Panc1 (cell line): ENCODE results near the gene KLK7. TPM values are rescaled to one million over a fixed set of nuclear protein-coding genes. Genes with fewer than 3 reads are reported as not detected.

ENCODE experiments used
- ATAC-seq: fragments of 200-7000 bp; cut with Tn5 transposase; 2 replicates; pipeline ENCODE4 v1.9.1; 2020; ENCODE audit warnings: mild to moderate bottlenecking, moderate library complexity
- BruUV-seq: library from RNA; stranded (reverse); fragments of 400-500 nt; replicated peaks from 2 replicates; lab custom pipeline; 2021; lab: Mats Ljungman, UMichigan
- CTCF ChIA-PET: fragments of 300-600 bp; sonication (Branson Sonifier 250); formaldehyde crosslinking; loops from one replicate; lab custom pipeline; 2022; ENCODE audit warnings: antibody characterized with exemption; lab: Charles Lee
- POLR2A ChIA-PET: fragments of 300-600 bp; sonication (Branson Sonifier 250); formaldehyde crosslinking; loops from one replicate; lab custom pipeline; 2022; ENCODE audit warnings: antibody characterized with exemption; lab: Charles Lee
- DNase-seq: peaks from one replicate; pipeline ENCODE4 v3.0.0-alpha.2; 2010; ENCODE audit warnings: low read depth, low spot score
- H3K27ac ChIP-seq: 2 replicates; pipeline ENCODE4 v1.5.1; 2011; ENCODE audit warnings: mild to moderate bottlenecking, low read length, inconsistent platforms
- H3K27me3 ChIP-seq: fragments of 200-500 bp; sonication (Bioruptor generic); 2 replicates; pipeline ENCODE4 v1.6.0; 2014; ENCODE audit warnings: low read length, inconsistent platforms; ENCODE audit not compliant: control insufficient read depth, insufficient read depth
- H3K36me3 ChIP-seq: fragments of 200-500 bp; sonication (Bioruptor generic); 2 replicates; pipeline ENCODE4 v1.5.1; 2014; ENCODE audit warnings: inconsistent platforms, mild to moderate bottlenecking, low read length, moderate library complexity; ENCODE audit not compliant: control insufficient read depth, insufficient read depth
- H3K4me1 ChIP-seq: 2 replicates; pipeline ENCODE4 v1.5.1; 2011; ENCODE audit warnings: inconsistent platforms, mild to moderate bottlenecking, low read length, moderate library complexity; ENCODE audit not compliant: control insufficient read depth, insufficient read depth
- H3K4me3 ChIP-seq, 2 experiments: 2 replicates each; pipeline ENCODE4 v1.5.1; 2011 to 2012; ENCODE audit warnings: low read depth in 2 of 2, low read length in 2 of 2, mild to moderate bottlenecking in 2 of 2, inconsistent platforms in 1 of 2, moderate library complexity in 1 of 2
- H3K9me3 ChIP-seq: fragments of 200-500 bp; sonication (Bioruptor generic); 2 replicates; pipeline ENCODE4 v1.5.1; 2014; ENCODE audit warnings: low read depth, mild to moderate bottlenecking, inconsistent platforms, low read length, moderate library complexity; ENCODE audit not compliant: control insufficient read depth, insufficient read depth
- POLR2AphosphoS5 ChIP-seq: IDR thresholded peaks from 2 replicates; pipeline ENCODE4 v1.6.1; 2012; ENCODE audit warnings: mild to moderate bottlenecking, low read depth, low read length, moderate library complexity
- SIN3A ChIP-seq: IDR thresholded peaks from 2 replicates; pipeline ENCODE4 v1.6.1; 2012; ENCODE audit warnings: low read depth, mild to moderate bottlenecking, low read length, moderate library complexity, borderline replicate concordance; ENCODE audit not compliant: insufficient read depth
- TCF7L2 ChIP-seq: IDR thresholded peaks from 2 replicates; pipeline ENCODE4 v1.6.1; 2011; ENCODE audit warnings: mild to moderate bottlenecking, low read depth, low read length, inconsistent platforms
- in situ Hi-C: cut with HindIII; loops from 2 replicates; pipeline ENCODE4 v1.10.0; 2016; ENCODE audit warnings: low sequenced_read_pairs, low pct_unique_long_range_greater_than_20kb
- intact Hi-C: fragments of 100-400 bp; cut with micrococcal nuclease; formaldehyde crosslinking; loops from one replicate; pipeline ENCODE4 v1.10.0; 2022; ENCODE audit not compliant: unreplicated experiment
- total RNA-seq: library from RNA; stranded (reverse); gene quantifications from one replicate; pipeline ENCODE4 v1.2.1, GENCODE V29; 2021; ENCODE audit not compliant: unreplicated experiment
- TF ChIP-seq, protein P1 (sequence below), 2 experiments: IDR thresholded peaks; 2 replicates each; pipeline ENCODE4 v1.6.1; 2011 to 2012; ENCODE audit warnings: low read depth in 2 of 2, control low read depth in 1 of 2, low read length in 1 of 2, mild to moderate bottlenecking in 1 of 2, moderate library complexity in 1 of 2; ENCODE audit not compliant: insufficient read depth in 1 of 2
- TF ChIP-seq, protein P2 (sequence below): fragments of 450-650 bp; IDR thresholded peaks from 2 replicates; pipeline ENCODE4 v1.5.1; 2017; ENCODE audit warnings: mild to moderate bottlenecking

KLK7 gene
- total RNA-seq, 1 experiment from 2014 or later: not detected

DNA sequence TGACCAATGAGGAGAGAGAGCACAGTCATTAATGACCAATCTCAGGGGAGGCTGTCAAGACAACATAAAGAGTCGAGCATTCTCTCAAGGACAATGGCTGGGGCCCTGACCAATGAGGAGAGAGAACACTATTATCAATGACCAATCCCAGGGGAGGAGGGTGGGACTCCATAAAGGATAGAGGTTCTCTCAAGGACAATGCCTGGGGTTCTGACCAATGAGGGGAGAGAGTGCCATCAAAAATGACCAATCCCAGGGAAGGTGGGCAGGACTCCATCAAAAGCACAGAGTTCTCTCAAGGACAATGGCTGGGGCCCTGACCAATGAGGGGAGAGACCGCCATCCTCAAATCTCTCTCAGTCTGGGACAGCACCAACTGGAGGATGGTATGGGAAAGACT, 46.0 kb upstream of the KLK7 start:
- CTCF ChIA-PET: no interaction called here
- Histone ChIP-seq H3K4me1 (no peaks in the 10 kb centered on the region), H3K36me3 (no peaks in the 10 kb centered on the region), H3K27ac (no peak overlapping the region), H3K27me3 (no peaks in the 10 kb centered on the region), H3K4me3 (no peak overlapping the region), H3K9me3 (no peaks in the 10 kb centered on the region)
- intact Hi-C loops: no loop called here
- BruUV-seq: no TSS peak
- TF ChIP-seq POLR2AphosphoS5: no peak
- TF ChIP-seq, protein P1, sequence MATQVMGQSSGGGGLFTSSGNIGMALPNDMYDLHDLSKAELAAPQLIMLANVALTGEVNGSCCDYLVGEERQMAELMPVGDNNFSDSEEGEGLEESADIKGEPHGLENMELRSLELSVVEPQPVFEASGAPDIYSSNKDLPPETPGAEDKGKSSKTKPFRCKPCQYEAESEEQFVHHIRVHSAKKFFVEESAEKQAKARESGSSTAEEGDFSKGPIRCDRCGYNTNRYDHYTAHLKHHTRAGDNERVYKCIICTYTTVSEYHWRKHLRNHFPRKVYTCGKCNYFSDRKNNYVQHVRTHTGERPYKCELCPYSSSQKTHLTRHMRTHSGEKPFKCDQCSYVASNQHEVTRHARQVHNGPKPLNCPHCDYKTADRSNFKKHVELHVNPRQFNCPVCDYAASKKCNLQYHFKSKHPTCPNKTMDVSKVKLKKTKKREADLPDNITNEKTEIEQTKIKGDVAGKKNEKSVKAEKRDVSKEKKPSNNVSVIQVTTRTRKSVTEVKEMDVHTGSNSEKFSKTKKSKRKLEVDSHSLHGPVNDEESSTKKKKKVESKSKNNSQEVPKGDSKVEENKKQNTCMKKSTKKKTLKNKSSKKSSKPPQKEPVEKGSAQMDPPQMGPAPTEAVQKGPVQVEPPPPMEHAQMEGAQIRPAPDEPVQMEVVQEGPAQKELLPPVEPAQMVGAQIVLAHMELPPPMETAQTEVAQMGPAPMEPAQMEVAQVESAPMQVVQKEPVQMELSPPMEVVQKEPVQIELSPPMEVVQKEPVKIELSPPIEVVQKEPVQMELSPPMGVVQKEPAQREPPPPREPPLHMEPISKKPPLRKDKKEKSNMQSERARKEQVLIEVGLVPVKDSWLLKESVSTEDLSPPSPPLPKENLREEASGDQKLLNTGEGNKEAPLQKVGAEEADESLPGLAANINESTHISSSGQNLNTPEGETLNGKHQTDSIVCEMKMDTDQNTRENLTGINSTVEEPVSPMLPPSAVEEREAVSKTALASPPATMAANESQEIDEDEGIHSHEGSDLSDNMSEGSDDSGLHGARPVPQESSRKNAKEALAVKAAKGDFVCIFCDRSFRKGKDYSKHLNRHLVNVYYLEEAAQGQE (IDR thresholded peaks at IDR 0.05; ENCODE audit: insufficient read depth in 1 of 2, low read depth in 2 of 2, low read length in 1 of 2): no peak
- no peak for TF ChIP-seq TCF7L2
- TF ChIP-seq, protein P2, sequence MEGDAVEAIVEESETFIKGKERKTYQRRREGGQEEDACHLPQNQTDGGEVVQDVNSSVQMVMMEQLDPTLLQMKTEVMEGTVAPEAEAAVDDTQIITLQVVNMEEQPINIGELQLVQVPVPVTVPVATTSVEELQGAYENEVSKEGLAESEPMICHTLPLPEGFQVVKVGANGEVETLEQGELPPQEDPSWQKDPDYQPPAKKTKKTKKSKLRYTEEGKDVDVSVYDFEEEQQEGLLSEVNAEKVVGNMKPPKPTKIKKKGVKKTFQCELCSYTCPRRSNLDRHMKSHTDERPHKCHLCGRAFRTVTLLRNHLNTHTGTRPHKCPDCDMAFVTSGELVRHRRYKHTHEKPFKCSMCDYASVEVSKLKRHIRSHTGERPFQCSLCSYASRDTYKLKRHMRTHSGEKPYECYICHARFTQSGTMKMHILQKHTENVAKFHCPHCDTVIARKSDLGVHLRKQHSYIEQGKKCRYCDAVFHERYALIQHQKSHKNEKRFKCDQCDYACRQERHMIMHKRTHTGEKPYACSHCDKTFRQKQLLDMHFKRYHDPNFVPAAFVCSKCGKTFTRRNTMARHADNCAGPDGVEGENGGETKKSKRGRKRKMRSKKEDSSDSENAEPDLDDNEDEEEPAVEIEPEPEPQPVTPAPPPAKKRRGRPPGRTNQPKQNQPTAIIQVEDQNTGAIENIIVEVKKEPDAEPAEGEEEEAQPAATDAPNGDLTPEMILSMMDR: no peak
- TF ChIP-seq SIN3A: no peak
- POLR2A ChIA-PET: no interaction called here
- in situ Hi-C loops: no loop called here
- DNase-seq: no peak
- no peak for ATAC-seq

DNA sequence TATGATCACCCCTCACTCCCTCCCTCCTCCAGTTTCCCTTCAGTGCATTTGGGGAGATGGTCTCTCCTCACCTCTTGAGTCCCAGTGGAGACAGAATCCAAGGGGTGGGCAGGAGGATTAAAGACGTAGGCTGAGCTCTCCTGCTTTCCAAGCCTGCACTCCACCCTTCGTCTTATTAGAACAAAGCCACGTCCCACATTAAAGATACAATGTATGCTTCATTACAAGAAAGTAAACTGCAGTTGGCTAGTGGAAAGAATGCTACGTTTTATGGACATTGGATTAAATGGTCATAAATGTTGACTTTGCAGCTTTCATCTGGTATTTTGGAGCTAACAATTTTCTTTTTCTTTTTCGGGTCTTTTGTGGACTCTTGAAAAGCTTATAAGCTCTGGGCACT, 44.2 kb upstream of the KLK7 start:
- CTCF ChIA-PET: no interaction called here

More for the DNA sequence above, 44.2 kb upstream of the KLK7 start:
- POLR2A ChIA-PET: no interaction called here
- no peak for DNase-seq
- BruUV-seq: no TSS peak
- H3K36me3 ChIP-seq: no peaks in the 10 kb centered on the region
- in situ Hi-C loops: no loop called here
- H3K9me3 ChIP-seq: no peaks in the 10 kb centered on the region
- no peaks in the 10 kb centered on the region for H3K27me3 ChIP-seq
- intact Hi-C loops: no loop called here
- ATAC-seq: no peak
- H3K4me1 ChIP-seq: no peaks in the 10 kb centered on the region
- H3K27ac ChIP-seq: no peak overlapping the region
- no peak overlapping the region for H3K4me3 ChIP-seq
- TF ChIP-seq, protein P1 (IDR thresholded peaks at IDR 0.05; ENCODE audit: insufficient read depth in 1 of 2, low read depth in 2 of 2, low read length in 1 of 2): no peak
- TF ChIP-seq SIN3A: no peak
- TF ChIP-seq POLR2AphosphoS5: no peak
- TF ChIP-seq TCF7L2: no peak
- TF ChIP-seq, protein P2: no peak
